NOMO-1 treated with DMSO at 0.1 percent for 48 hours (cell line): ENCODE results near the gene MKI67.

Experiments used
- DNase-seq: peaks from one replicate; lab custom pipeline; 2025; ENCODE audit not compliant: unreplicated experiment; lab: John Stamatoyannopoulos, UW

The MKI67 gene

DNA sequence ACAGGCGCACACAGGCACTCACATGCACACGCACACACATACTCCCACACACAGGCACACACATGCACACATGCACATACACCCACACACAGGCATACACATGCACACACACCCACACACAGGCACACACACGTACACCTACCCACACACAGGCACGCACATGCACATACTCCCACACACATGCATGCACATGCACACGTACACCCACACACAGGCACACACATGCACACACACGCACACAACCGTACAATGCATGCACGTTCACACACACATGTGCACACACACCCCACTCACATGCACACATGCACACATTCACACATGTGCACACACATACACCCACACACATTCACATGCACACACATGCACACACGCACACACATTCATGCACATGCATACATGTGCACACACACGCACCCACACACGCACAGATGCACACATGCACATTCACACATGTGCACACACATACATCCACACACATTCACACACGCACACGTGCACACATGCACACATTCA is 59.3 kb downstream of the MKI67 start:
- DNase-seq, result no peak

DNA sequence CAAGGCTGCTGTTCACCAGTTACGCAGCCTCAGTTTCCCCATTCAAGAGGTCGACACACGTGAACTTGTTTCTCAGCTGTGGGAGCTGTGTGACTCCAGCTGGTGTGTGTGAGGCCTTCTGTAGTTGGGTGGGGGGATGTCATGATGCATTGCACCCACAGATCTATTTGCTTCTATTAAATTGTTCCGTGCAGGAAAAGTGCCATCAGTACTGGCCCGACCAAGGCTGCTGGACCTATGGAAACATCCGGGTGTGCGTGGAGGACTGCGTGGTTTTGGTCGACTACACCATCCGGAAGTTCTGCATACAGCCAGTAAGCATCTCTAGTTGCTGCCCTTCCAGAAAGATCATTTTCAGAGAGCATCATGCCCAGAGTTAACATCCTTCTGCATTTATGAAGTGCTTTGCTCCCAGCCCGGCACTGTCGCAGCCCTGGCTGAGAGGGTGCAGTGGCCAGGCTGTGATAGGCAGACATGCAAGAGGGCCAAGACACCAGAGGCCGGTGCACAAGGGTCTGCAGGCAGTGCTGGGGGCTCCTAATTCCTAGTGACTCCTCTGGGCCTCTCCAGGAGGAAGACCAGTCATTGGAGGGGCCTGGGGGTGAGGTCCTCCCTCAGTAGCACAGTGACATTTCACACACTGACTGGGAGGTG is 60.2 kb downstream of the MKI67 start:
- no peak for DNase-seq

GRCh38 chr10:128064970-128065580 is 61.1 kb downstream of the MKI67 start:
- peak; percentile 87 for DNase-seq

GRCh38 chr10:128064108-128064969 is 61.9 kb downstream of the MKI67 start:
- DNase-seq, result peak; percentile 99

- no peak for DNase-seq
These were observed 62.5 kb downstream of the MKI67 start for GRCh38 chr10:128063736-128064107.

- DNase-seq, result peak; percentile 73
These were observed 63.2 kb downstream of the MKI67 start for GRCh38 chr10:128062881-128063563.

- DNase-seq, result peak; percentile 24
These were observed 63.8 kb downstream of the MKI67 start for GRCh38 chr10:128062331-128062880.

GRCh38 chr10:128061306-128062300 is 64.6 kb downstream of the MKI67 start:
- no peak for DNase-seq

DNA sequence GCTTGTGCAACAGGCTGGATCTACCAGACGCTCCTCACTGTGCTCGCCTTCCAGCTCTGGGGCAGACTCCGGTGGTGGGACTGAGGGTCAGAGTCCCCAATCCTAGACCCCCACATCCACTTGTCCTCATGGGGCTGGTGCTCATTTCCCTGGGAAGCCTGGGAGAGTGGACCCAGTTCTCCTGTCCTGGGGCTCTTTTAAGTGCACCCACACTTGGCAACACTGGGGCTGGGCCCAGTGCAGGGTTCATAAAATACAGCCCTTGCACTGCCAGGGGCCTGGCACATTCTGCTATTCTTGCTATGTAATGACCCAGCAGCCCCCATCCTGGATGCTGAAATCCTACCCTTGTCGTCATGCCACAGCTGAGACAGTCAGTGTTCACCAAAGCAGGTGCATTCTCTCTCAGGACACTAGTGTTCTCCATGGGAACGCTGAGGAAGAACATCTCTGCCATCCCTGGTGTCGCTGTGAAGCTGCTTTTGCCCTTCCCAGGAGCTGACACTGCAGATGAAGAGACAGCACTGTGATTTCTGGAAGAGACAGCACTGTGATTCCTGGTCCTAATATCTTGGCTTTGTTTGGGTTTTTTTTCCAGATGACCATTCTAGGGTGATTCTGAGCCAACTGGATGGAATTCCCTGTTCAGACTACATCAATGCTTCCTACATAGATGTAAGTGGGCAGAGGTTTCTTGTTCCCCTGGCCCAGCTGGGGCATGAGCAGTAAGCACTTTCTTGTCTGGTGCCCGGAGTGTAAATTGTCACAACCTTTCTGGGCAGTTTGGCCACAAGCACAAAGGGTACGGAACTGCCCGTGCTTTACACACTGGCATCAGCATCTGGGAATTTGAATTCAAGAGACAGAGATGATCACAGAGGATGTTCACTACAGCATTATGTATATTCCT is 65.6 kb downstream of the MKI67 start:
- DNase-seq, result no peak

GRCh38 chr10:128059982-128060293 is 66.3 kb downstream of the MKI67 start:
- DNase-seq, result no peak

DNA sequence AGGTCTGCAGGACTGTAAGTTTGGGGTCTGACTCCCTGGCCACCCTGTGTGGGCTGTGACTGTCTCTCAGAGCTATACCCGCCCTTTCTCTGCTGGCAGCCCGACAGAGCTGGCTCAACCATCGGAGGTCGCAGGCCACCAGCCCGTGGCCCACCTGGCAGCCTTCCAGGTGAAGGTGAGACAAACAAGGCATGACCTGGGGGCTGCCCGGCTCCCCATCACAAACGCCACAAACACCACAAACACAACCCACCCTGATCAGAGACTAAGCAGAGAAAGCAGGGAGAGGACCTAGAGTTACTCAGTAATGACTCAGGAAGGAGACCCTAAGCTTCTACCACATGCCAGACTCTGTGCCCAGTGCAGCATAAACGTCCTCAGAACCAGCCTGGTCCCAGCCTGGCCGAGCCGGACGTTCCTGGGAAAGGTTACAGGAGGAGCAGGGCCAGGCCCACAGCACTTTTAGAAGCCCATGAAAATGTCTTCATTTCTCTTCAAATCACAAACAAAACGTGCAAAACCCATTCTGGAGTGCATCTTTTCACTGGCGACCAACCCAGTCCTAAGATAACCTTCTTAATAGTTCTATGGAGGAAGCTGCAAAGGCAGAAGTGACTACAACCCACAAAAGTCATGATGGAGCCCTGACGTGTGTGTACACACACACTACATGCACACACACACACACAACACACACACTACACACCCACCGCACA is 66.8 kb downstream of the MKI67 start:
- DNase-seq, result no peak

GRCh38 chr10:128058750-128059134 is 67.5 kb downstream of the MKI67 start:
- DNase-seq, result no peak

DNA sequence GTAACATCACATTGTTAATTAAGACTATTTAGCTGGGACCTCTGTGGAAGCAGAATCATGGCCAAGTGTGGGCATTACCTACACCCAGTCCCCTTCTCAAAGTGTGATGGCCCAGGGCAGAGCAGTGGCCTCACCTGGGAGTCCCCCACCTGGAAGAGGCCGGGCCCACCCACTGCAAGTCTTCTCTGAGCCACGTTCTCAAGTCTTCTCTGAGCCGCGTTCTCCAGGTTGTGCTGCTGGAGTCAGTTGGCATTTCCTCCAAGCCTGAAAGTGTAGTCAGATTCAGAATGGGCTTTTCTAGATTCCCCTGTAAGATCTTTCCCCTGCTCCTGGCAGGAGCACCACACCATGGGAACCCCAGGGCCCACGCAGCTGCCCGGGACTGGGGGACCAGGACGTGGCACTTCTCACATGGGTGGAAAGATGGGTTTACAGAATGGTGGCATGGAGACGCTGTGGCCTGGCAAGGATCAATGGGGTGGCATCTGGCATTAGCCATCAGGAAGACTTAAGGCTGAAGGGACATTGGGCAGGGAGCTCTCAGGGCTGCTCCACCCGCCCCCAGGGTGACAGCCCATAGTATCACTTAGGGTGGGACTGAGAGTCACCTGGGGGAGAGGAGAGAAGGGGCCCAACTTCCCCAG is 68.0 kb downstream of the MKI67 start:
- DNase-seq, result no peak

GRCh38 chr10:128056303-128057050 is 69.7 kb downstream of the MKI67 start:
- DNase-seq, result no peak

DNA sequence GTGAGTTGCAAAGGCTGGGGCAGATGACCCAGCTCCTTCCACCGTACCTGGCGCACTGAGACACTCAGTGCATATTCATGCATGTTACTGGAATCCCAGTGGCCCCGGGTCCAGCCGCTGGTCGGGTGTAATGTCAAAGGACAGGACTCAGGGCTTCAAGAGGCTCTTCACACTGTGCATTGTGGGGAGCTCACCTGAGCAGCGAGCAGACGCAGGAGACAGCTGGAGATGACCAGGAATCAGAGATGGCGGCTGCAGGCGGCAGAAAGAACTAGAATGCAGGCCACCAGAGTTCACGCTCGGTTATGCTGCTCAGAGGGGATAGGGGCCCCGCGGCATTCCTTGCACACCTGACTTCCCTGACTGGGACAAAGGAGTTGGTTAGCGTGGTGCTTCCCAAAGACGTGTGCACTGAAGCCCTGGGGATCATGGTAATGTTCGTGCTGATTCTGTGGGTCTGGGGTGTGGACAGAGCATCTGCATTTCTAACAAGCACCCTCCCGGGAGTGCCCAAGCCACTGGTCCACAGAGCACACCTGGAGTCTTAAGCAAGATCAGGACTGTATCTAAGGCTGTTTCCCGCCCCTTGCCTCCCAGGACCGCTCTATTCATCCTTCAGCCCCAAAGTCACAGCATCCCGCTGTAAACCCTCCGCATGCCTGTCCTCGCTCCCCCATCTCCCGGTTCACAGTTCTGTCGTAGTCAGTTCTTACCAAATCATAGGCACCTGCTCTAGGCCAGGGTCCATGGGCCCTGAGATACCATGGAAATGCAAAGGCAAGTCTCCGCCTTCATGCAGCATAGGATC is 71.0 kb downstream of the MKI67 start:
- no peak for DNase-seq
